Measurements from ENCODE around the gene JADE3. TPM values are rescaled to one million over a fixed set of nuclear protein-coding genes. Genes with fewer than 3 reads are reported as not detected.

JADE3 gene
- total and polyA plus RNA-seq, 12 donors = 1.6 to 8.7 (median 6.0) TPM

- Histone ChIP-seq H3K27ac (no peak overlapping the region), H3K4me1 (no peaks in the 10 kb centered on the region), H3K36me3 (peaks cover 0 to 22% (median 0%) of the 10 kb centered on the region in 9 donors), H3K4me3 (no peak overlapping the region), H3K27me3 (peaks cover 0 to 76% (median 0%) of the 10 kb centered on the region in 7 donors), H3K9me3 (no peaks in the 10 kb centered on the region)
- ATAC-seq (no peak), DNase-seq (no peak)
- TF ChIP-seq, protein P1, sequence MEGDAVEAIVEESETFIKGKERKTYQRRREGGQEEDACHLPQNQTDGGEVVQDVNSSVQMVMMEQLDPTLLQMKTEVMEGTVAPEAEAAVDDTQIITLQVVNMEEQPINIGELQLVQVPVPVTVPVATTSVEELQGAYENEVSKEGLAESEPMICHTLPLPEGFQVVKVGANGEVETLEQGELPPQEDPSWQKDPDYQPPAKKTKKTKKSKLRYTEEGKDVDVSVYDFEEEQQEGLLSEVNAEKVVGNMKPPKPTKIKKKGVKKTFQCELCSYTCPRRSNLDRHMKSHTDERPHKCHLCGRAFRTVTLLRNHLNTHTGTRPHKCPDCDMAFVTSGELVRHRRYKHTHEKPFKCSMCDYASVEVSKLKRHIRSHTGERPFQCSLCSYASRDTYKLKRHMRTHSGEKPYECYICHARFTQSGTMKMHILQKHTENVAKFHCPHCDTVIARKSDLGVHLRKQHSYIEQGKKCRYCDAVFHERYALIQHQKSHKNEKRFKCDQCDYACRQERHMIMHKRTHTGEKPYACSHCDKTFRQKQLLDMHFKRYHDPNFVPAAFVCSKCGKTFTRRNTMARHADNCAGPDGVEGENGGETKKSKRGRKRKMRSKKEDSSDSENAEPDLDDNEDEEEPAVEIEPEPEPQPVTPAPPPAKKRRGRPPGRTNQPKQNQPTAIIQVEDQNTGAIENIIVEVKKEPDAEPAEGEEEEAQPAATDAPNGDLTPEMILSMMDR (IDR thresholded peaks at IDR 0.05) = no peak
- 81% methylated on average over 2 of the region's 2 CpGs for WGBS, 2 donors
- intact Hi-C loops (cut with DNase I) = no loop called here
Measured at GRCh38 chrX:47061238-47061919, 149.2 kb downstream of the JADE3 start.

GRCh38 chrX:47063179-47063578 is 151.0 kb downstream of the JADE3 start:
- H3K4me3 ChIP-seq = no peak overlapping the region
- H3K9me3 ChIP-seq = no peaks in the 10 kb centered on the region
- no peaks in the 10 kb centered on the region for H3K4me1 ChIP-seq
- ATAC-seq (no peak), DNase-seq (no peak)
- no peak overlapping the region for H3K27ac ChIP-seq
- peaks cover 0 to 9% (median 0%) of the 10 kb centered on the region in 9 donors for H3K36me3 ChIP-seq
- intact Hi-C loops (cut with DNase I) = no loop called here
- 94 to 100% methylated on average over 2 of the region's 2 CpGs for WGBS, 2 donors
- TF ChIP-seq, protein P1 (IDR thresholded peaks at IDR 0.05) = no peak
- peaks cover 0 to 78% (median 0%) of the 10 kb centered on the region in 7 donors for H3K27me3 ChIP-seq

DNA sequence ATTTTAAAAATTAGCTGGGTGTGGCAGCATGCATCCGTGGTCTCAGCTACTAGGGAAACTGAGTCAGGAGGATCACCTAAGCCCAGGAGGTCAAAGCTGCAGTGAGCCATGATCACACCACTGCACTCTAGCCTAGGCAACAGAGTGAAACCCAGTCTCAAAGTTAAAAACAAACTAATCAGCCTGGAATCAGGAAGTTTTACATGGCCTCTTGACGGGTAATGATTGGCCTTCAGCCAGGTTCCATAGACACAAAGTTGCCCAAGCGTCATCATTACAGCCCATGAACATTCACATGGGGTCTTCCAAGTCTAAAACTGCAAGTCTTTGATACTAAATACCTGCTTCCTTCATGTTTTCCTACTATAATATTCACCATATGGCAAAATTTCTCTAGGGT is 156.0 kb downstream of the JADE3 start:
- H3K27me3 ChIP-seq = peaks cover 0 to 65% (median 0%) of the 10 kb centered on the region in 7 donors
- no peak overlapping the region for H3K27ac ChIP-seq
- WGBS, 2 donors = 77 to 80% methylated on average over 3 of the region's 3 CpGs
- no peaks in the 10 kb centered on the region for H3K4me1 ChIP-seq
- intact Hi-C loops (cut with DNase I) = no loop called here
- H3K4me3 ChIP-seq = no peak overlapping the region
- DNase-seq (no peak), ATAC-seq (no peak)
- TF ChIP-seq, protein P1 (IDR thresholded peaks at IDR 0.05) = no peak
- H3K9me3 ChIP-seq = no peaks in the 10 kb centered on the region
- no peaks in the 10 kb centered on the region for H3K36me3 ChIP-seq

- no peaks in the 10 kb centered on the region for H3K4me1 ChIP-seq
- H3K36me3 ChIP-seq = no peaks in the 10 kb centered on the region
- no peak overlapping the region for H3K27ac ChIP-seq
- DNase-seq (no peak), ATAC-seq (no peak)
- no peaks in the 10 kb centered on the region for H3K9me3 ChIP-seq
- TF ChIP-seq, protein P1 (IDR thresholded peaks at IDR 0.05) = no peak
- peaks cover 0 to 60% (median 0%) of the 10 kb centered on the region in 7 donors for H3K27me3 ChIP-seq
- intact Hi-C loops (cut with DNase I) = no loop called here
- H3K4me3 ChIP-seq = no peak overlapping the region
Measured at GRCh38 chrX:47068720-47069119, 156.5 kb downstream of the JADE3 start.
